Omental fat pad (tissue), 4 donors: ENCODE data around the gene CFAP58. TPM values are rescaled to one million over a fixed set of nuclear protein-coding genes. Genes with fewer than 3 reads are reported as not detected.

Experiments used
- ATAC-seq: fragments of 150-250 bp; one replicate; pipeline ENCODE4 v1.9.1; 2016; ENCODE audit warnings: mild to moderate bottlenecking, moderate library complexity; ENCODE audit not compliant: low FRiP score
- DNase-seq: peaks from one replicate; pipeline ENCODE4 v3.0.0-alpha.2; 2019; ENCODE audit warnings: low spot score
- total RNA-seq, 4 donors: library from RNA; depleted of rRNA; stranded (reverse); fragments of >200 nt; gene quantifications; one replicate each; pipeline ENCODE4 v1.1.0, GENCODE V29; 2016
- TF ChIP-seq, protein P1 (sequence below), 3 donors: fragments of 450-650 bp; IDR thresholded peaks; one replicate each; pipeline ENCODE4 v1.5.1; 2016 to 2017; ENCODE audit warnings: antibody characterized with exemption in 3 of 3, mild to moderate bottlenecking in 3 of 3, moderate library complexity in 2 of 3

Gene CFAP58
- total RNA-seq, 4 donors from 2014 or later: 0.19 to 0.95 (median 0.33) TPM

DNA sequence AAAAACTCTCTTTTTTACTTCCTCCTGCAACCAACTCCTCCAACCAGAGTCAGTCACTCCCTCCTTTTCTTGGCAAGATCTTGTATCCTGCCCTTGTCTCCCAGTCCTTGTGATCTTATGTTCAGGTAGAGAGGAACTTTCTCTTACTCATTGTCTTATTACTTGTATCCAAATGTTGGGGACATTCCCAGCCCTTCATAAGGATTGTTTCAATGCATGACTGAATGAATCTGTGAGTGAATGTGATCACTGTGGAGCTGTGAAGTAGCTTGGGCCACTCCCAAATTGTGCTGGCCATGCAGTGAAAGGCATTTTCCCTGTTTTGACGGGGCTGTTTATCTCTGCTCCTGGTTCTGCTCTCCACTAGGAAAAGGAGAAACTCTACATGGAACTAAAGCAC lies 93.7 kb downstream of the CFAP58 start:
- DNase-seq (no peak), ATAC-seq (no peak)
- TF ChIP-seq, protein P1, sequence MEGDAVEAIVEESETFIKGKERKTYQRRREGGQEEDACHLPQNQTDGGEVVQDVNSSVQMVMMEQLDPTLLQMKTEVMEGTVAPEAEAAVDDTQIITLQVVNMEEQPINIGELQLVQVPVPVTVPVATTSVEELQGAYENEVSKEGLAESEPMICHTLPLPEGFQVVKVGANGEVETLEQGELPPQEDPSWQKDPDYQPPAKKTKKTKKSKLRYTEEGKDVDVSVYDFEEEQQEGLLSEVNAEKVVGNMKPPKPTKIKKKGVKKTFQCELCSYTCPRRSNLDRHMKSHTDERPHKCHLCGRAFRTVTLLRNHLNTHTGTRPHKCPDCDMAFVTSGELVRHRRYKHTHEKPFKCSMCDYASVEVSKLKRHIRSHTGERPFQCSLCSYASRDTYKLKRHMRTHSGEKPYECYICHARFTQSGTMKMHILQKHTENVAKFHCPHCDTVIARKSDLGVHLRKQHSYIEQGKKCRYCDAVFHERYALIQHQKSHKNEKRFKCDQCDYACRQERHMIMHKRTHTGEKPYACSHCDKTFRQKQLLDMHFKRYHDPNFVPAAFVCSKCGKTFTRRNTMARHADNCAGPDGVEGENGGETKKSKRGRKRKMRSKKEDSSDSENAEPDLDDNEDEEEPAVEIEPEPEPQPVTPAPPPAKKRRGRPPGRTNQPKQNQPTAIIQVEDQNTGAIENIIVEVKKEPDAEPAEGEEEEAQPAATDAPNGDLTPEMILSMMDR (IDR thresholded peaks at IDR 0.05): no peak

DNA sequence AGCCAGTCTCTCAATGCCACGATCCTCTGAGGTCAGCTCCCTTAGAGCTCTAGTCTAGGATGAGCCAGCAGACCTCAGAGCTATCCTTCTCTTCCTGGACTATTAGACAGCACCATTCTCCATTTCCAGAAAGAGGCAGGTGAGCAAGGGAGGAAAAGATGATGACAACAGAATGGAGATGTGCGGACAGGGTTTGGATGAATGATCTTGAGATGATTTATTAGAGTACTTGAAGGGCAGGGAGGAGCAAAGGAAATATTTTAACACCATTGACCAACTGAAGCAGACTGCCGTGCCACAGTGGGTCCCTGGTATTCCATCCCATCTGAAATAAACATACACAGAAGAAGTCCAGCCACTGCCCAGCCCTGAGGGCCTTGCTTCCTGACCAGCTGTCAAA lies 94.3 kb downstream of the CFAP58 start:
- TF ChIP-seq, protein P1 (IDR thresholded peaks at IDR 0.05): no peak
- DNase-seq: no peak
- ATAC-seq: no peak

GRCh38 chr10:104449391-104449790 lies 95.8 kb downstream of the CFAP58 start:
- TF ChIP-seq, protein P1 (IDR thresholded peaks at IDR 0.05): no peak
- DNase-seq (no peak), ATAC-seq (no peak)

DNA sequence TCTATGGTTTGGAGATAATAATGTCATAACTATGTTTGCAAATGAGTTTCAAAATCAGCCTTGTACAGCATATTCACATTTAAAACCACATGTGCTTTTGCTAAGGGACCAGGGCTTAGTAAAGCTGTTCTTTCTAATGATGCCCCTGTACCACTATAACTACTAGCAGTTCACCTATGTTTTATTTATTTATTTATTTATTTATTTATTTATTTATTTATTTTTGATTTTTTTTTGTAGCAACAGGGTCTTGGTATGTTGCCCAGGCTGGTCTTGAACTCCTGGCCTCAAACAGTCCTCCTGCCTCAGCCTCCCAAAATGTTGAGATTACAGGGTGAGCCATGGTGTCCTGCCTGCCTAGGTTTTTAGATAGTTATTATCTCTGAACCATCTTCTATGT lies 96.9 kb downstream of the CFAP58 start:
- TF ChIP-seq, protein P1 (IDR thresholded peaks at IDR 0.05): no peak
- no peak for ATAC-seq
- no peak for DNase-seq

- no peak for DNase-seq
- ATAC-seq: no peak
- TF ChIP-seq, protein P1 (IDR thresholded peaks at IDR 0.05): no peak
Observed at GRCh38 chr10:104450954-104451353, 97.3 kb downstream of the CFAP58 start.

- TF ChIP-seq, protein P1 (IDR thresholded peaks at IDR 0.05): no peak
- DNase-seq (no peak), ATAC-seq (no peak)
Observed at GRCh38 chr10:104452977-104453376, 99.3 kb downstream of the CFAP58 start.

- ATAC-seq: no peak
Observed at GRCh38 chr10:104456802-104457542, 103.3 kb downstream of the CFAP58 start.

More at GRCh38 chr10:104456802-104457542, 103.3 kb downstream of the CFAP58 start:
- DNase-seq: no peak
- TF ChIP-seq, protein P1 (IDR thresholded peaks at IDR 0.05): no peak
